DOHH2 (cell line): ENCODE results near the gene SERPINF2.
A peak's percentile ranks its signal among the peaks of the same experiment; 100 is the strongest.

Experiments used
- H3F3A ChIP-seq: fragments of 200-600 bp; sonication (generic), shearing (Covaris generic); 2 replicates; pipeline ENCODE4 v1.6.0; 2016; ENCODE audit warnings: antibody characterized with exemption, mild to moderate bottlenecking; ENCODE audit not compliant: control insufficient read depth, insufficient read depth
- H3K27ac ChIP-seq: fragments of 200-600 bp; sonication (generic); 2 replicates; pipeline ENCODE4 v1.5.1; 2014; ENCODE audit warnings: low read depth, mild to moderate bottlenecking, low read length, moderate library complexity
- H3K27me3 ChIP-seq: fragments of 200-600 bp; sonication (generic); 2 replicates; pipeline ENCODE4 v1.6.1; 2014; ENCODE audit warnings: mild to moderate bottlenecking, low read length, mixed read lengths; ENCODE audit not compliant: control insufficient read depth
- H3K36me3 ChIP-seq: fragments of 200-600 bp; sonication (generic); 2 replicates; pipeline ENCODE4 v1.6.1; 2014; ENCODE audit warnings: mild to moderate bottlenecking, low read length, moderate library complexity, mixed read lengths; ENCODE audit not compliant: control insufficient read depth
- H3K4me1 ChIP-seq: fragments of 200-600 bp; sonication (generic); 2 replicates; pipeline ENCODE4 v1.6.1; 2014; ENCODE audit warnings: mild to moderate bottlenecking, low read length, mixed read lengths; ENCODE audit not compliant: control insufficient read depth
- H3K4me2 ChIP-seq: fragments of 200-600 bp; sonication (generic); 2 replicates; pipeline ENCODE4 v1.6.0; 2014; ENCODE audit warnings: mild to moderate bottlenecking, low read length, moderate library complexity
- H3K4me3 ChIP-seq: fragments of 200-600 bp; sonication (generic); 2 replicates; pipeline ENCODE4 v1.5.1; 2014; ENCODE audit warnings: mild to moderate bottlenecking, low read length, mixed read lengths
- H3K79me2 ChIP-seq: fragments of 200-600 bp; sonication (generic); 2 replicates; pipeline ENCODE4 v1.6.1; 2014; ENCODE audit warnings: mild to moderate bottlenecking, low read length, mixed read lengths; ENCODE audit not compliant: control insufficient read depth
- H3K9me2 ChIP-seq: fragments of 200-600 bp; sonication (generic); replicated peaks from 2 replicates; pipeline ENCODE4 v1.6.1; 2014; ENCODE audit warnings: mild to moderate bottlenecking, low read length, mixed read lengths; ENCODE audit not compliant: control insufficient read depth
- H3K9me3 ChIP-seq: fragments of 200-600 bp; sonication (generic); 2 replicates; pipeline ENCODE4 v1.6.1; 2014; ENCODE audit warnings: antibody characterized with exemption, low read length, mixed read lengths; ENCODE audit not compliant: control insufficient read depth, insufficient read depth
- H4K20me1 ChIP-seq: fragments of 200-600 bp; sonication (generic); 2 replicates; pipeline ENCODE4 v1.6.0; 2014; ENCODE audit warnings: low read depth, mild to moderate bottlenecking, antibody characterized with exemption, low read length, moderate library complexity; ENCODE audit not compliant: control insufficient read depth, insufficient read depth
- CTCF ChIP-seq: fragments of 200-600 bp; sonication (generic); IDR thresholded peaks from one replicate; pipeline ENCODE4 v1.5.1; 2014; ENCODE audit warnings: antibody characterized with exemption, mild to moderate bottlenecking, low read depth, low read length; ENCODE audit not compliant: poor library complexity, severe bottlenecking
- EZH2phosphoT487 ChIP-seq: fragments of 200-600 bp; sonication (generic); IDR thresholded peaks from 2 replicates; pipeline ENCODE4 v1.6.1; 2017; ENCODE audit warnings: borderline replicate concordance, mild to moderate bottlenecking, antibody characterized with exemption, low read length, moderate library complexity, mixed read lengths

Gene SERPINF2

GRCh38 chr17:1783834-1784611, 41.4 kb downstream of the SERPINF2 start:
- H3K27ac ChIP-seq, result peak overlapping the region; percentile 84
- peaks cover 46% of the 10 kb centered on the region for H3K4me1 ChIP-seq
- peak overlapping the region; percentile 43 for H3K4me3 ChIP-seq
- TF ChIP-seq EZH2phosphoT487 (no peak), CTCF (peak; percentile 82)
- peaks cover 16% of the 10 kb centered on the region for H3F3A ChIP-seq
- peaks cover 11% of the 10 kb centered on the region for H3K79me2 ChIP-seq
- H3K4me2 ChIP-seq, result peak overlapping the region; percentile 61
- H4K20me1 ChIP-seq, result no peaks in the 10 kb centered on the region
- H3K36me3 ChIP-seq, result peaks cover 71% of the 10 kb centered on the region
- no peaks in the 10 kb centered on the region for H3K9me2 ChIP-seq
- no peaks in the 10 kb centered on the region for H3K27me3 ChIP-seq
- no peaks in the 10 kb centered on the region for H3K9me3 ChIP-seq

DNA sequence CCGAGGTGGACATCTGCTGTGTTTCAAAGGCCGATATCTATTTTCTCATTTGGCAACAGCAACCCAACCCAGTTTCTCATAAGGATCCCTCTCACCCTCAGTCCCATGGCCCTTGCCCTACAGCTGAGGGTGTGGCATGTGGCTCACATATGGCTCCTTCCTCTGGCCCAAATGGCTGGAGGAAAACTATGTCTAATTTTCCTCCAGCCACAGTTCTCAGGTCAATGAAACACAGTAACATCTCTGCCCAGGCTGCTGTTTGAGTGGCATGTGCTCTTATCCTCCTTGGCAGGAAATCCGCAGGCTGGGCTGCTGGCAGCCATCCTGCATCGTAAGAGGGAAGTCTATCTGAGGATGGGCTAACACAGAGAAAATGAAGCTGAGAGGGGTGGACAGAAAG, 43.3 kb downstream of the SERPINF2 start:
- H3K4me1 ChIP-seq, result peaks cover 36% of the 10 kb centered on the region
- no peaks in the 10 kb centered on the region for H4K20me1 ChIP-seq
- no peak for TF ChIP-seq CTCF
- TF ChIP-seq EZH2phosphoT487, result no peak
- no peak overlapping the region for H3K4me3 ChIP-seq
- H3K9me2 ChIP-seq, result no peaks in the 10 kb centered on the region
- H3K27me3 ChIP-seq, result no peaks in the 10 kb centered on the region
- H3F3A ChIP-seq, result peaks cover 20% of the 10 kb centered on the region
- H3K9me3 ChIP-seq, result no peaks in the 10 kb centered on the region
- H3K4me2 ChIP-seq, result no peak overlapping the region
- H3K79me2 ChIP-seq, result peaks cover 25% of the 10 kb centered on the region
- peaks cover 60% of the 10 kb centered on the region for H3K36me3 ChIP-seq
- no peak overlapping the region for H3K27ac ChIP-seq

DNA sequence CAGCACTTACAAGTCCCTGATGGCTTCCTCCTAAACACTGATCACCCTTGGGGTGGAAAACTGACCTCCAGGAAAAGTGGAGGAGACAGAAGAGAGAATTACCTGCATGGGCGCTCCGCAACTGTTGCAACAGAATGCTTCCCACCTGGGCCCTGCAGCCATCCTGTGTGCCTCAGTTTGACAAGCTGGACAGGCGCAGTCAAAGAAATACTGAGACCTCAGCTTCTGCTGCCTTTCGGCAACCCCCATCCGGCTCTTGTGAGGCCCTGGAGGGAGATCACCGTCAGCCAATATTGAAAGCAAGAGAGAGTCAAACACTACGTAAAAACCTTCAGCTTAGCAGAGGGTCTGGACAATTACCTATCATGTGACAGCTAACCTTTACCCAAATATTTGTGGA, 44.0 kb downstream of the SERPINF2 start:
- TF ChIP-seq CTCF, result no peak
- no peak for TF ChIP-seq EZH2phosphoT487
- Histone ChIP-seq H3K4me2 (no peak overlapping the region), H3K27me3 (no peaks in the 10 kb centered on the region), H3K36me3 (peaks cover 55% of the 10 kb centered on the region), H3F3A (peaks cover 20% of the 10 kb centered on the region), H3K79me2 (peaks cover 31% of the 10 kb centered on the region), H3K9me3 (no peaks in the 10 kb centered on the region), H3K9me2 (no peaks in the 10 kb centered on the region), H3K27ac (no peak overlapping the region), H3K4me3 (no peak overlapping the region), H3K4me1 (peaks cover 29% of the 10 kb centered on the region), H4K20me1 (no peaks in the 10 kb centered on the region)
